Nasal cavity respiratory epithelium epithelial cell of viscerocranial mucosa (primary cell): ENCODE data around the gene DAPP1. TPM values are rescaled to one million over a fixed set of nuclear protein-coding genes. Genes with fewer than 3 reads are reported as not detected.

Experiments
- total RNA-seq: library from RNA; depleted of rRNA; stranded (reverse); fragments of >200 nt; gene quantifications from 2 replicates; pipeline ENCODE4 v1.2.3, GENCODE V29; 2014

DAPP1 gene
- 95.5 and 99.1 TPM in 2 replicates for total RNA-seq

GRCh38 chr4:99816545-99817308 lies at the start of gene DAPP1:
TSS of gene DAPP1 (plus strand) at chr4:99816827. CDS start at chr4:99816914, 87 bp downstream.

DNA sequence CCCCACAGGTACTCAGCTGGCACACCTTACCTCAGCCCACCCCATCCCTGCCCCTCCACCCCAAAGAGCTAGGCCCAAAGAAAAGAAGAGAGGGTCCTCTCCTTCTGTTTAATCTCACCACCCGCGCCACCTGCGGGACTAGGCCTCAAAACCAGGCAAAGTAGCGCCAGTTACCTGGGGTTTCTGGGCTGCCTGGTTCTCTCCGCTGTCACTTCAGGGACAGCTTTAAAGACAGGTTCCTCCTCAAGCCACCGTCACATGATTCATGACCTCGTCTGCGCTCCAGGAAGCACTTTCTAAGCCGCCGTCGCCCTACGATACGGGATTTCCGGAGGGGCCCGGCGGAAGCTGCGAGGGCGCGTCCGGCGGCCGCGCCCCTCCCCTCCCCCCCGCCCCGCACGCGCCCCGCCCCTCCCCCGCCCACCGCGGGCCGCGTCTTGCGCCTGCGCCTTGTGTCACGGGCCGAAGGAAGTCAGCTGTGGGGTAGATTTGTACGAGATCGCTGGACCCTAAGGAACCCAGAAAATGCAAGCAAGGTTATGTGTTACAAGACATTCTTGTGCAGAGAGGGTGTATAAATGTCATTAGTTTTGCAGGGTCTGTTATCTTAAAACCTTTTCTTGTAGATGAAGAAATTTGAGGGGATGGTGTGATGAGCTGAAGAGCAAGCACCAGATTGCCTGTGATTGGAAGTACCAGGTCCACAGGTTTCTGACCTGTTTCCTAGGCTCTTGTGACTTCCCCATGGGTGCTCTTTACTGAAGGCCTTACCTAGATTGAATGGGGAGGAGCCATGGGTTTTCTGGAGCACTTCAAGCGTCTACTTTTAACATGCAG lies 77.8 kb downstream of the DAPP1 start, which contains the start of gene LAMTOR3:
LAMTOR3 (minus strand) TSS at position 267 of the 837 bp plus-strand sequence. CDS start 464 bp downstream, outside the sequence.

Other genes starting within 250 kb of the DAPP1 start
- gene MTTP, start 242.0 kb upstream of the DAPP1 start, total RNA-seq: under 0.01 and 0.21 TPM in 2 replicates
- gene C4orf54, start 159.0 kb upstream of the DAPP1 start, total RNA-seq: under 0.01 and 0.64 TPM in 2 replicates
- gene LAMTOR3, start 77.6 kb downstream of the DAPP1 start, total RNA-seq: 45.5 and 69.4 TPM in 2 replicates
- 33.5 and 57.0 TPM in 2 replicates for gene DNAJB14, start 129.8 kb downstream of the DAPP1 start, total RNA-seq
- gene H2AZ1, start 133.4 kb downstream of the DAPP1 start, total RNA-seq: 158 and 191 TPM in 2 replicates